SK-N-MC (cell line): ENCODE results near the gene LRIG1.

Experiments
- EZH2 ChIP-seq: fragments of 200-600 bp; sonication (generic); IDR thresholded peaks from one replicate; pipeline ENCODE4 v1.6.1; 2017; ENCODE audit warnings: antibody characterized with exemption
- POLR2AphosphoS5 ChIP-seq: IDR thresholded peaks from 2 replicates; pipeline ENCODE4 v1.6.1; 2012; ENCODE audit warnings: mild to moderate bottlenecking, low read depth, low read length, borderline replicate concordance

- TF ChIP-seq POLR2AphosphoS5 (no peak), EZH2 (no peak)
Observed at GRCh38 chr3:66518644-66519043, 17.8 kb upstream of the LRIG1 start.
